Measurements from ENCODE around the gene LOC128125822.

The LOC128125822 gene

DNA sequence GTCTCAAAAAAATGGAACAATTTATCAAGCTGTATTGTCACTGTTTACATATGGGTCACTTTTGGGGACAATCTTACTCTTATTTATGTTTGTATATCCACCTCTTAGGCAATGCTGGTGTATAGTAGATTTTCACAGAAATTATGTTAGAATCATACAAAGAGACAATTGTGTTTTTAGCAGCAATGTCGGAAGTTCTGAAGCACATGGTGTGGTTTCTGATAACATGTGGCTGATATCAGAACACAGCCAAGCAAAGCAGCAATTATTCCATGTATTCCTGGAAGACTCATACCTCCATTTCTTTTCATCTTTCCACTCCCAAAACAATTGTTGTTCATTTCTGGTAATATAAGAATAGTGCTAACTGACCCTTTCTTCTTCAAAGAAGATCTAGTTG, 17.5 kb upstream of the LOC128125822 start:
- no peak overlapping the region for H3K27ac Mint-ChIP-seq
- Histone ChIP-seq H3K36me3 (ENCODE audit: insufficient read depth, low read length) (no peaks in the 10 kb centered on the region), H3K27me3 (ENCODE audit: insufficient read depth, low read length) (no peaks in the 10 kb centered on the region), H3K9me3 (ENCODE audit: control insufficient read depth in 1 of 2, low read length in 2 of 2) (no peaks in the 10 kb centered on the region), H3K4me1 (ENCODE audit: insufficient read depth, low read length) (no peaks in the 10 kb centered on the region), H3K27ac (ENCODE audit: low read depth, low read length) (no peak overlapping the region), H3K4me3 (ENCODE audit: low read length in 2 of 2) (no peak overlapping the region)
- intact Hi-C loops (cut with micrococcal nuclease): no loop called here
- DNase-seq: no peak
- H3K4me1 Mint-ChIP-seq: no peaks in the 10 kb centered on the region
- POLR2A ChIA-PET (ENCODE audit: partially characterized antibody): no interaction called here
- H3K4me3 Mint-ChIP-seq: no peak overlapping the region
- H3K27me3 Mint-ChIP-seq: peaks cover 14 to 15% of the 10 kb centered on the region in 2 donors
- no peaks in the 10 kb centered on the region for H3K36me3 Mint-ChIP-seq
- no peaks in the 10 kb centered on the region for H3K9me3 Mint-ChIP-seq
- CTCF ChIA-PET (ENCODE audit: partially characterized antibody): interaction anchor here (0.6 to 0.7 kb wide), 2 partner anchors 46 to 492 kb away, joined by 3 read pairs; no protein-coding TSS in a partner anchor

DNA sequence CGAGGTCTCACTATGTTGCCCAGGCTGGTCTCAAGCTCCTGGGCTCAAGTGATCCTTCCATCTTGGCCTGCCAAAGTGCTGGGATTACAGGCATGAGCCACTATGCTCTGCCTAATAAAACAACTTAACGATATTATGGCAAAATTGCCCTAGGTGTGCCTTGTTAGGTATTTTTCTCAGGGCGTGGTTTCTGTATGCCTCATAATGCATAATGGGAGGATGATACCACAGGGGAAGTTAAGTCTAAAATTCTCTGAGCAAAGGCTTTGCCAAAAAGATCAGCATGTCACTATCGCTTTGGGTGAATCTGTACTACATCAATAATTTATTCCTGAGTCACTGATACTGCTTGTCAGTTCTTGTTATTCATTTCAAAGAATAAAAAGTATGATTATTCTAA, 15.9 kb upstream of the LOC128125822 start:
- DNase-seq: no peak
- Mint-ChIP-seq H3K27me3 (peaks cover 15 to 17% of the 10 kb centered on the region in 2 donors), H3K36me3 (no peaks in the 10 kb centered on the region), H3K9me3 (no peaks in the 10 kb centered on the region), H3K4me1 (no peaks in the 10 kb centered on the region), H3K27ac (no peak overlapping the region), H3K4me3 (no peak overlapping the region)
- no peaks in the 10 kb centered on the region for H3K9me3 ChIP-seq (ENCODE audit: control insufficient read depth in 1 of 2, low read length in 2 of 2)
- ChIA-PET POLR2A (ENCODE audit: partially characterized antibody) (no interaction called here), CTCF (ENCODE audit: partially characterized antibody) (no interaction called here)
- no peaks in the 10 kb centered on the region for H3K4me1 ChIP-seq (ENCODE audit: insufficient read depth, low read length)
- H3K36me3 ChIP-seq (ENCODE audit: insufficient read depth, low read length): no peaks in the 10 kb centered on the region
- H3K27me3 ChIP-seq (ENCODE audit: insufficient read depth, low read length): no peaks in the 10 kb centered on the region
- no peak overlapping the region for H3K4me3 ChIP-seq (ENCODE audit: low read length in 2 of 2)
- H3K27ac ChIP-seq (ENCODE audit: low read depth, low read length): no peak overlapping the region
- intact Hi-C loops (cut with micrococcal nuclease): no loop called here

DNA sequence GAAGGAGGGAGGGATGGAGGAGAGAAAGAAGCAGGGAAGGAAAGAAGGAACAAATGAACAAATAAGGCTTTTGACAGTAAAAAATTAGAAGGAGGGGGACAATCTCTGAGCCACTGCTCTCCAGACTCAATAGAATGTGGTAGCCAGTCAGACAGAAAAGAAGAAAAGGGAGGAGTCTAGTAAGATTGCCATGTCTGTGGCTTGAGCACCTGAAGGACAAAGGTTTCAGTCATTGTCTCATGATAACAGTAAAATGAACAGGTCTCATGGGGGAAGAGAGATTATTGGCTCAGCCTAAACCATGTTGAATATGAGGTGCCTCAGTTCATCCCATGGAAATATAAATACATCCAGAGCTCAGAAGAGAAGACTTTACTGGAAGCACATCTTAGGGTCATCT, 14.0 kb upstream of the LOC128125822 start:
- Histone ChIP-seq H3K4me3 (ENCODE audit: low read length in 2 of 2) (no peak overlapping the region), H3K9me3 (ENCODE audit: control insufficient read depth in 1 of 2, low read length in 2 of 2) (no peaks in the 10 kb centered on the region), H3K4me1 (ENCODE audit: insufficient read depth, low read length) (no peaks in the 10 kb centered on the region), H3K27me3 (ENCODE audit: insufficient read depth, low read length) (no peaks in the 10 kb centered on the region), H3K27ac (ENCODE audit: low read depth, low read length) (no peak overlapping the region), H3K36me3 (ENCODE audit: insufficient read depth, low read length) (no peaks in the 10 kb centered on the region)
- ChIA-PET POLR2A (ENCODE audit: partially characterized antibody) (no interaction called here), CTCF (ENCODE audit: partially characterized antibody) (no interaction called here)
- H3K27me3 Mint-ChIP-seq: peaks cover 16% of the 10 kb centered on the region in 2 donors
- no peaks in the 10 kb centered on the region for H3K9me3 Mint-ChIP-seq
- intact Hi-C loops (cut with micrococcal nuclease): no loop called here
- no peaks in the 10 kb centered on the region for H3K4me1 Mint-ChIP-seq
- H3K4me3 Mint-ChIP-seq: no peak overlapping the region
- DNase-seq: no peak
- no peaks in the 10 kb centered on the region for H3K36me3 Mint-ChIP-seq
- H3K27ac Mint-ChIP-seq: no peak overlapping the region

DNA sequence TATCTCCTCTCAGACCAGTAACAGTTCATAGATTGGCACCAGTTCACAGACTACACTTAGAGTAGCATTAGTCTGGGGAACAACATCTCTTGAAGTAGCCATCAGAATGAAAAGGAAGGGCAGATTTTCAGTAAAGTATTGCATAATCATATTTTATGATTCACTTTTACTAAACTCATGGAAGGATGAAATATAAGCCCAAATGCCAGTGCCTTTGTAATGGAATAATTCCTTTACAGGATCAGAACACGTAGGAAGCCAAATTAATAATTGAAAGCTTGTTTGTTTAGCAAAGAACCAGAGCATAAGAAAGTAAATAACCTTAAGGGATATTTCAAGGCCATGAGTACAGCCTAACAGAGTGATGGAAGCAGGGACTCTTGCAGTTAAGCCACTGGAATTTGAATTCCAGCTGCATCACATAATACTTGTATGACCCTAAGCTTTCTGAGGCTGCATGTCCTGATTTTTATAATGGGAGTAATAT, 11.4 kb upstream of the LOC128125822 start:
- H3K36me3 Mint-ChIP-seq: no peaks in the 10 kb centered on the region
- H3K27me3 ChIP-seq (ENCODE audit: insufficient read depth, low read length): no peaks in the 10 kb centered on the region
- no peak overlapping the region for H3K4me3 ChIP-seq (ENCODE audit: low read length in 2 of 2)
- ChIA-PET CTCF (ENCODE audit: partially characterized antibody) (no interaction called here), POLR2A (ENCODE audit: partially characterized antibody) (no interaction called here)
- no peak overlapping the region for H3K27ac Mint-ChIP-seq
- no peaks in the 10 kb centered on the region for H3K36me3 ChIP-seq (ENCODE audit: insufficient read depth, low read length)
- no peaks in the 10 kb centered on the region for H3K9me3 ChIP-seq (ENCODE audit: control insufficient read depth in 1 of 2, low read length in 2 of 2)
- intact Hi-C loops (cut with micrococcal nuclease): no loop called here
- H3K27me3 Mint-ChIP-seq: peaks cover 14 to 15% of the 10 kb centered on the region in 2 donors
- no peaks in the 10 kb centered on the region for H3K4me1 Mint-ChIP-seq
- no peak overlapping the region for H3K27ac ChIP-seq (ENCODE audit: low read depth, low read length)
- no peak for DNase-seq
- no peaks in the 10 kb centered on the region for H3K9me3 Mint-ChIP-seq
- H3K4me1 ChIP-seq (ENCODE audit: insufficient read depth, low read length): no peaks in the 10 kb centered on the region
- H3K4me3 Mint-ChIP-seq: no peak overlapping the region

DNA sequence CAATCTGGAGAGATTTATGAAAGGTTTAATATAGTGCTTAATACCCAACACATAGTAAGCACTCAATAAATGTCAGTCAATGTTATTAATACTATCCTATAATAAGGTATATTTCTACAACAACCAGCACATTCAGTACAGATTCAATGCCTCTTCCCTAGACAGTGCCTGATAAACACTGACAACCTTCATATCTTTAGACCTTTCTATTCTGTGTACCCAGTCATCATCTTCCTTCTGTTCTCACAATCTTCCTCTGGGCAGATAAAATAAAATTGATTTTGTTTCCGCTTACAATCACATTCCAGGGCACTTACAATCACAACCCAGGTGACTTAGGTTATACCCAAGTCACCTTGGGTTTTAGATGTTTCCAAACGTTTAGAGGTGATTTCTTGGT, 11.0 kb upstream of the LOC128125822 start:
- H3K27me3 Mint-ChIP-seq: peaks cover 13 to 14% of the 10 kb centered on the region in 2 donors
- no peak overlapping the region for H3K4me3 Mint-ChIP-seq
- CTCF ChIA-PET (ENCODE audit: partially characterized antibody): no interaction called here
- intact Hi-C loops (cut with micrococcal nuclease): no loop called here
- no peaks in the 10 kb centered on the region for H3K27me3 ChIP-seq (ENCODE audit: insufficient read depth, low read length)
- no peaks in the 10 kb centered on the region for H3K4me1 Mint-ChIP-seq
- DNase-seq: no peak
- POLR2A ChIA-PET (ENCODE audit: partially characterized antibody): no interaction called here
- no peaks in the 10 kb centered on the region for H3K36me3 ChIP-seq (ENCODE audit: insufficient read depth, low read length)
- peak overlapping the region in 1 of 7 donors; percentile 10 for H3K27ac Mint-ChIP-seq
- no peaks in the 10 kb centered on the region for H3K9me3 ChIP-seq (ENCODE audit: control insufficient read depth in 1 of 2, low read length in 2 of 2)
- H3K4me3 ChIP-seq (ENCODE audit: low read length in 2 of 2): no peak overlapping the region
- H3K36me3 Mint-ChIP-seq: no peaks in the 10 kb centered on the region
- no peak overlapping the region for H3K27ac ChIP-seq (ENCODE audit: low read depth, low read length)
- no peaks in the 10 kb centered on the region for H3K4me1 ChIP-seq (ENCODE audit: insufficient read depth, low read length)
- H3K9me3 Mint-ChIP-seq: no peaks in the 10 kb centered on the region

DNA sequence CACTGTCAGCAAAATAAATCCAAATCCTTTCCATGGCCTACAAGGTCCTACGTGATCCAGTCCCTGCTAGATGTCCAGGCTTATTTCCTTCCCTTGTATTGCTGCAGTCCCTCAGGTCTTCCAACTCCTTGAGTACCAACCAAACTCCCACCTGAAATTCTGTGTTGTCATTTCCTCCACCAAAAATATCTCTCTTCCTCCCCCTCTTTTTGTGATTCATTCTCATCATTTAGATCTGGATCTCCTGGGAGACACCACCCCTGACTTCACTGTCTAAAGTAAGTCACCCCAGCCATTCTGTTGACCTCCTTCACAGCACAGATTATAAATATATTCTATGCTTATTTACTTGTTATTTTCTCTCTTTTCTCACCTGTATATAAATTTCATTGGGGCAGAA, 9.0 kb upstream of the LOC128125822 start:
- Histone ChIP-seq H3K27me3 (ENCODE audit: insufficient read depth, low read length) (no peaks in the 10 kb centered on the region), H3K4me1 (ENCODE audit: insufficient read depth, low read length) (no peaks in the 10 kb centered on the region), H3K27ac (ENCODE audit: low read depth, low read length) (no peak overlapping the region), H3K4me3 (ENCODE audit: low read length in 2 of 2) (no peak overlapping the region), H3K36me3 (ENCODE audit: insufficient read depth, low read length) (no peaks in the 10 kb centered on the region), H3K9me3 (ENCODE audit: control insufficient read depth in 1 of 2, low read length in 2 of 2) (no peaks in the 10 kb centered on the region)
- peaks cover 6 to 8% of the 10 kb centered on the region in 2 donors for H3K27me3 Mint-ChIP-seq
- H3K36me3 Mint-ChIP-seq: no peaks in the 10 kb centered on the region
- DNase-seq: no peak
- H3K4me3 Mint-ChIP-seq: no peak overlapping the region
- POLR2A ChIA-PET (ENCODE audit: partially characterized antibody): no interaction called here
- no peaks in the 10 kb centered on the region for H3K4me1 Mint-ChIP-seq
- CTCF ChIA-PET (ENCODE audit: partially characterized antibody): interaction anchor here (2.8 kb wide), 1 partner anchor 11 kb away, joined by 11 read pairs; no protein-coding TSS in a partner anchor
- no peaks in the 10 kb centered on the region for H3K9me3 Mint-ChIP-seq
- H3K27ac Mint-ChIP-seq: no peak overlapping the region
- intact Hi-C loops (cut with micrococcal nuclease): no loop called here

DNA sequence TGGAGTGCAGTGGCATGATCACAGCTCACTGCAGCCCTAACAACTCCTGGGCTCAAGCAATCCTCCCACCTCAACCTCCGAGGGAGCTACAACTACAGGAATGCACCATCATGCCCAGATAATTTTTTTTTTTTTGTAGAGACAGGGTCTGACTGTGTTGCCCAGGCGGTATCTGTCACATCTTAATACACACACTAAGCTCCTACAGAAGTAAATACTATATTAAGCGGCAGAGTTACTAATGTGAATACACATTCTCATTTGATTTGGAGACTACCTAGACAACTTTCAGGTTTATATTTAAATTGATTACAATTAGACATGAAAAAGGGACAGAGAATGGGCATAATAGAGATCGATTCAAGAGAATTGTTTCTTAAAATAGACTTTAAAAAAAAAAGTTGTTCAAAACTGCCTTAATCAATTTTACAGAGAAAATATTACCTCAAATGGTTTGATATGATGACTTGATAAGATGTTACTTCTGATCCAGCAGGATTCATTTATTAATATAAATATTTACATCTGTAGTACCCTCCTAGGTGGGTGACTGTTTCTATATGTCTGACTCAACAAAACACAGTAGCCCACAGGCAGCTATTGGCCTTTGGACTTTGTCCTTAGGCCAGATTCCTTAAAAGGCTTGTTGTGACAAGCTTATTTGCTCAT, 7.1 kb upstream of the LOC128125822 start:
- Mint-ChIP-seq H3K9me3 (no peaks in the 10 kb centered on the region), H3K4me3 (no peak overlapping the region), H3K27ac (no peak overlapping the region), H3K27me3 (peaks cover 5 to 6% of the 10 kb centered on the region in 2 donors), H3K36me3 (no peaks in the 10 kb centered on the region), H3K4me1 (no peaks in the 10 kb centered on the region)
- Histone ChIP-seq H3K9me3 (ENCODE audit: control insufficient read depth in 1 of 2, low read length in 2 of 2) (no peaks in the 10 kb centered on the region), H3K36me3 (ENCODE audit: insufficient read depth, low read length) (no peaks in the 10 kb centered on the region), H3K27me3 (ENCODE audit: insufficient read depth, low read length) (no peaks in the 10 kb centered on the region), H3K4me3 (ENCODE audit: low read length in 2 of 2) (no peak overlapping the region), H3K27ac (ENCODE audit: low read depth, low read length) (no peak overlapping the region), H3K4me1 (ENCODE audit: insufficient read depth, low read length) (no peaks in the 10 kb centered on the region)
- intact Hi-C loops (cut with micrococcal nuclease): no loop called here
- ChIA-PET CTCF (ENCODE audit: partially characterized antibody) (interaction anchor here (1.7 to 2.8 kb wide), 2 partner anchors 9 to 33 kb away, joined by 4 to 11 read pairs; no protein-coding TSS in a partner anchor), POLR2A (ENCODE audit: partially characterized antibody) (interaction anchor here (1.4 kb wide), 1 partner anchor 8 kb away, joined by 3 read pairs; no protein-coding TSS in a partner anchor)
- DNase-seq: no peak
